Right hindlimb (tissue), 1 donor: Measurements from ENCODE around the gene FAM13A.
A peak's percentile ranks its signal among the peaks of the same experiment; 100 is the strongest.

Experiments used
- DNase-seq: peaks from one replicate; pipeline ENCODE4 v3.0.0-alpha.2; 2018

FAM13A gene

DNA sequence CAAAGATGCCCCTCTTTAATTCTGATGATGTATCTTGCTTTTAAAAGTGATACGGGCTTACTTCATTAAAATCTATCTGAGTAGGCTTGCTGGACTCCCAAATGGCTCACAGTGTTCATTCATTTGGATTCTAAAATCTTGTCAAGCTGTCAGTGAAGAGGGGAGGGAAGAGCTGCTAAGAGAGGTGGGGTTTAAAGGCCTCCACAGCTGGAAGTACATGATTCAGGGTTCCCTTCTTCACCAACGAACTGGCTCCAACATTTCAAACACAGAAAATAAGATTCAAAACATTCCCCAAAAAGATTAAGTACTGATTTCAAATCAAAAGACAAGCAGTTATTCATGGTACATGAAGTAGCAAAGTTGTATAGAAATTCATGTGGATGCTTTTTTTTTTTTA is 226.4 kb downstream of the FAM13A start:
- no peak for DNase-seq

GRCh38 chr4:88828842-88829571 is 228.0 kb downstream of the FAM13A start:
- no peak for DNase-seq

- DNase-seq = no peak
Measured at GRCh38 chr4:88827442-88827841, 229.5 kb downstream of the FAM13A start.

GRCh38 chr4:88826771-88827170 is 230.2 kb downstream of the FAM13A start:
- no peak for DNase-seq

- no peak for DNase-seq
Measured at GRCh38 chr4:88825931-88826330, 231.1 kb downstream of the FAM13A start.

- DNase-seq = peak; percentile 95
Measured at GRCh38 chr4:88823058-88823919, 233.7 kb downstream of the FAM13A start.

DNA sequence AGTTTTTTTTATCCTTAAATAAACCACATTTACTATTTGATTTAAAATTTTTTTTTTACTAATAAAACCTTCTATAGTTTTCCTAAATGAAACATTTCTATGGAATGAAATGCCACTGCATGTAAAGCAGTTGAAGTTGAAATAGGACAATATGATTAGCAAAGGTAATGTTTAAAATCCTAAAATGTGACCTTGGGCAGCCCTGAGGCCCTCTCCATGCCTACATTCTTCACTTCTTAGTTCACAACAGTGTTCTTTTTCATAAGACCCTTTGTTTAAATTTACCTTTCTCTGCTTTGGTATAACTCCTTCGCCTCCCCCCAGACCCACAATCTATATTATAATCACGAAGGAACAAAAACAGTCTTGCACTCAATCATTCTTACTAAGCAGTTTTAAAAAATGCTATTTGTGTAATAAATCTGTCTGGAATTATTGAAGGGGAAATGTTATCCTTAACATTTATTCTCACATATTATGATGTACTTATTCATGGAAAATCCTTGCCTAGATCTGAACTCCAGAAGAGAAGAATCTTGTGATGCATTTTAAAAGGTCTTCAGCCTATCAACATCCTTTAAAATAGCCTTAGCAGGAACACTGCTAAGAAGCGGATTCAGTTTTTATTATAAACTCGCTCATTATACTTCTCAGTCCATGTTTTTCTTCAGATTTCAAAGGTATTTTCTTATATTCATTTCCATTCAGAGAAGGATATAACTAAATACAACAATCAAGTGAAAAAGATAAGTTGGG is 234.8 kb downstream of the FAM13A start:
- no peak for DNase-seq

- no peak for DNase-seq
Measured at GRCh38 chr4:88821522-88821921, 235.5 kb downstream of the FAM13A start.

GRCh38 chr4:88820698-88821415 is 236.1 kb downstream of the FAM13A start:
- peak; percentile 22 for DNase-seq

GRCh38 chr4:88819818-88820697 is 236.9 kb downstream of the FAM13A start:
- no peak for DNase-seq

GRCh38 chr4:88818631-88819470 is 238.1 kb downstream of the FAM13A start:
- peak; percentile 43 for DNase-seq

- DNase-seq = no peak
Measured at GRCh38 chr4:88817740-88818139, 239.2 kb downstream of the FAM13A start.

DNA sequence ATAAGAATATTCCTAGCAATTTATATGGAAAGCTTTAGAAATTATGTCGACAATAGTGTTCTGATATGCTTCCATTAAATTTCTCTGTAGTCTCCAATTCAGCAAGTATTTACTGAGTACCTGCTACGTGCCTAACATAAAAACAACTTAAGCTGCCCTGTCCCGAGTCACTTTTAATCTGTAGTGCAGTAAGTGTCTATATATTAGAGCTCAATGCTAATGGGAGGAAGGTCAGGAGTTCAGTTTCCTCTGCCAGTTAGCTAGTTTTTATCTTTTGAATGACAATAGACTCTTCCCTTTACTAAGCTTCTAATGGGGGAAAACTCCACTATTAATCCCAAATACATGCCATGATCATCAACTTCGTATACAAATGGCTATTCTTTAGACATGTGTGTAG is 240.6 kb downstream of the FAM13A start:
- DNase-seq = no peak

GRCh38 chr4:88814043-88814617 is 242.9 kb downstream of the FAM13A start:
- no peak for DNase-seq

DNA sequence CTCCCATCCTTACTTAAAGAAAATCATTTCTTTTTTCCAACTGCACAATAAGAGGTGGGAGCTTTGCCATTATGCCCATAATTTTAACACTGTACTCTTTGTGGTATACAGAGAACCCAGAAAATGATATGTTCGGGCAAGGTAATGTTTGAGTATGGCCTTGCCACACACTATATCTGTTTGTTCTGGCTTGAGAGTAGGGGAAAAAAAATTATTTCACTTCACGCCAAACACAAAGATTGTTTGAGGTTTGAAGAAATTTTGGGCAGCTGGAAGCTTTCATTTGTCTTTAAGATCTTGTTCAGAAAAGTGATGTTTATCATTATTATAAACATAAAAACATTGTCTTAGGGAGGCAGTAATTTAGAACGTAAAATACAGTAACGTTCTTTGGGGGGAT is 244.0 kb downstream of the FAM13A start:
- DNase-seq = no peak

DNA sequence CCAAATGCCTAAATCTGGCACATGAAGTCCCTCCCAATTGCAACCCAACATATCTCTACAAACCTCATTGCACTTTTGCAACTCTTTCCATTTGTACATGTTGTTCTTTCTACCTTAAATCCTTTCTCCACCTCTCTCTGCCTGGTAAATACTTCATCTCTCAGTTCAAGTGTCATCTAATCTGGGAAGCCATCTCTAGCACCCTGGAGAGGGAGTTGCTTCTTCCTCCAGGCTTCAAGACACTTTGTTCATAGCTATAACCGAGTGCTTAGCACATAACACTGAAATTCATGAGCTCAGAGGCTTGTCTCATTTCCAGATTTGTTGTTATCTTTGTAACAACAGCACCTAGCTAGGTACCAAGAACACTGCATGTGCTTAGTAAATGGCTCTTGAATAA is 244.6 kb downstream of the FAM13A start:
- DNase-seq = no peak

GRCh38 chr4:88811904-88812303 is 245.1 kb downstream of the FAM13A start:
- DNase-seq = no peak

DNA sequence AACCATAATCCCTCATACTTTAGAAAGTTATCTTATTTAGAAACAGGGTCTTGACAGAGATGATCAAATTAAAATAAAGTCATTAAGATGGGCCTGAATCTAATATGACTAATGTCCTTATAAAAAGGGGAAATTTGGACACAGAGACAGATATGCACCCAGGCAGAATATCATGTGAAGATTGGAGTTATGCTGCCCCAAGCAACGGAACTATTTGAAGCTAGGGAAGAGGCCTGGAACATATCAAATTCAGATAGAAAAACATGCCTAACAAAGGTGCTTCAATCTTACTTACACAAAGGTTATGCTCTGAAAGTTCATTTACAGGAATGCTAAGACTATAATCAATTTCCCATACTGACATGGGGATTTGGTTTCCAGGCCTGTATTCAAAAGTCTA is 246.7 kb downstream of the FAM13A start:
- DNase-seq = no peak

- DNase-seq = peak; percentile 43
Measured at GRCh38 chr4:88809576-88810219, 247.3 kb downstream of the FAM13A start.

DNA sequence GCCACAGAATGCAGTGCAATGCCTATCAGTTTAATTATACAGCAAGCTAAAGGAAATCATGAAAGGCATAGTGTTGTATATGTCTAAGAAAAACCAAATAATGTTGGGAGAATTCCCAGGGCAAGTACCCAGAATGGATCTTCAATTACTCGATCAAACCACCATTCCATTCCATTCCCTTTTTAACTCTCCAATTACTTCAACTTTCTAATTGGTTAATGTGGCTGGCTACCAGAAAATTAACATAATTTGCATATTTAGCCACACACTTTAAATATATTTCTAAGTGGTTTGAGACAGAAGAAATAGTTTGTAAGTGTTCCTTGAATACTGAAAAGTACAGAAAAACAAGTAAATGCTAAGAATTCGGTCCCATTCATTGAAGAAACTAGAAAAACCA is 247.9 kb downstream of the FAM13A start:
- no peak for DNase-seq
